Adrenal gland (tissue), 12 donors: Measurements from ENCODE around the gene GXYLT2. TPM values are rescaled to one million over a fixed set of nuclear protein-coding genes. Genes with fewer than 3 reads are reported as not detected.
A peak's percentile ranks its signal among the peaks of the same experiment; 100 is the strongest.

Experiments used
- DNase-seq, 7 donors: peaks; one replicate each; pipeline ENCODE4 v3.0.0-alpha.2; 2019 to 2020
- H3K27ac ChIP-seq, 5 donors: fragments of 200-600 bp; sonication (generic) in 4 of 5; 1 replicate in 3 of 5; 2 replicates in 2 of 5; pipeline versions ENCODE4 v1.5.1 to v1.8.0; 2016 to 2020; ENCODE audit warnings: mild to moderate bottlenecking in 1 of 5
- H3K27me3 ChIP-seq: fragments of 200-600 bp; 2 replicates; pipeline ENCODE4 v1.8.0; 2021
- H3K36me3 ChIP-seq, 2 donors: fragments of 200-600 bp; replicated peaks in 1 of 2; 1 replicate in 1 of 2; 2 replicates in 1 of 2; pipeline versions ENCODE4 v1.5.1 to v1.8.0; 2018 to 2022
- H3K4me1 ChIP-seq, 2 donors: fragments of 200-600 bp; replicated peaks in 1 of 2; 1 replicate in 1 of 2; 2 replicates in 1 of 2; pipeline versions ENCODE4 v1.5.1 to v1.8.0; 2018 to 2021
- H3K4me3 ChIP-seq, 4 donors: fragments of 200-600 bp; sonication (generic) in 3 of 4; one replicate each; pipeline ENCODE4 v1.5.1; 2016 to 2018
- H3K9me3 ChIP-seq, 3 donors: fragments of 200-600 bp; sonication (generic) in 1 of 3; replicated peaks in 1 of 3; 1 replicate in 2 of 3; 2 replicates in 1 of 3; pipeline versions ENCODE4 v1.5.1 to v1.8.0; 2016 to 2021
- CTCF ChIP-seq, 6 experiments: fragments of 450-650 bp in 4 of 6; fragments of 200-600 bp in 2 of 6; sonication (generic) in 1 of 6; IDR thresholded peaks; 1 replicate in 5 of 6; 2 replicates in 1 of 6; pipeline versions ENCODE4 v1.5.1 to v1.8.0; 2016 to 2021; ENCODE audit warnings: antibody characterized with exemption in 6 of 6, mild to moderate bottlenecking in 2 of 6, moderate library complexity in 1 of 6
- POLR2A ChIP-seq, 2 donors: fragments of 450-650 bp; IDR thresholded peaks; one replicate each; pipeline ENCODE4 v1.6.1; 2017; ENCODE audit warnings: antibody characterized with exemption in 2 of 2, mild to moderate bottlenecking in 2 of 2, moderate library complexity in 1 of 2
- whole genome bisulfite sequencing, 4 donors: extraction: QIAGEN DNeasy Blood & Tissue Kit in 2 of 4; methylation state at CpG; one replicate each; pipeline versions ENCODE4 v1.1.5 to v1.1.7; 2013 to 2017; 5-methylcytosine and 5-hydroxymethylcytosine counted together
- intact Hi-C, 2 donors: fragments of 100-400 bp; cut with DNase I; formaldehyde crosslinking; loops; one replicate each; pipeline versions ENCODE4 v1.14.1 to v1.15.0; 2022 to 2023
- polyA plus RNA-seq, 3 donors: library from polyadenylated mRNA; stranded (reverse); fragments of 200-250 nt in 2 of 3; fragments of 350-450 nt in 1 of 3; fragmentation: Illumina TruSeq in 1 of 3; extraction: RNeasy Lipid Tissue Mini Kit (QIAGEN cat#74804) in 1 of 3; gene quantifications; one replicate each; pipeline ENCODE4 v1.2.3, GENCODE V29; 2013 to 2014
- total RNA-seq, 9 donors: library from RNA; depleted of rRNA in 4 of 9; stranded (reverse); fragments of >200 nt in 4 of 9; fragments of 120-200 nt in 1 of 9; fragmentation: NEBNext Ultra II Directional in 1 of 9; extraction: Animal tissue kit (Norgen Biotek cat#: 25700) in 1 of 9; gene quantifications; one replicate each; pipeline versions ENCODE4 v1.1.0 to v1.2.4, GENCODE V29; 2013 to 2023
- donor health status: healthy with polysubstance abuse.
- donor health status: Bipolar disorder and iron deficiency.
- donor health status: DM: yes; HTN: yes; CAD: no.
- donor health status: DM: no; HTN: no; CAD: no.
- donor health status: DM: no; HTN: no; CAD: no.
- donor health status: DM: yes; HTN: yes; CAD: no.

GXYLT2 gene
- total and polyA plus RNA-seq, 12 donors: 1.9 to 32.5 (median 16.5) TPM

- Histone ChIP-seq H3K27ac (peak overlapping the region; percentile 78 to 100 (median 98)), H3K36me3 (peaks cover 0 to 4% of the 10 kb centered on the region in 2 donors), H3K9me3 (no peaks in the 10 kb centered on the region), H3K27me3 (no peaks in the 10 kb centered on the region), H3K4me1 (peaks cover 33% of the 10 kb centered on the region in 2 donors), H3K4me3 (peak overlapping the region in 2 of 4 donors; percentile 85 to 86)
- TF ChIP-seq POLR2A (IDR thresholded peaks at IDR 0.05) (no peak), CTCF (IDR thresholded peaks at IDR 0.05) (no peak)
- intact Hi-C loops: loop anchor here in 1 of 2 donors (10.0 kb wide), 1 partner anchor 51 kb away; no protein-coding TSS in a partner anchor
- WGBS, 4 donors: 73 to 88% (median 78%) methylated on average over 15 to 20 of the region's 20 CpGs
- peak in 4 of 7 donors; percentile 18 to 60 (median 32) for DNase-seq
Measured at GRCh38 chr3:72996121-72996472, 108.3 kb downstream of the GXYLT2 start.

- no peaks in the 10 kb centered on the region for H3K9me3 ChIP-seq
- peaks cover 0 to 4% of the 10 kb centered on the region in 2 donors for H3K36me3 ChIP-seq
- intact Hi-C loops: loop anchor here in 1 of 2 donors (10.0 kb wide), 1 partner anchor 52 kb away; no protein-coding TSS in a partner anchor
- H3K27ac ChIP-seq: peak within 1 kb of the TSS; percentile 78 to 100 (median 98)
- H3K4me3 ChIP-seq: peak within 1 kb of the TSS; percentile 2 to 96 (median 86)
- H3K4me1 ChIP-seq: peaks cover 33 to 39% of the 10 kb centered on the region in 2 donors
- no peaks in the 10 kb centered on the region for H3K27me3 ChIP-seq
- DNase-seq: peak; percentile 86 to 90 (median 88)
- TF ChIP-seq POLR2A (IDR thresholded peaks at IDR 0.05): peak; percentile 78 to 89
- TF ChIP-seq CTCF (IDR thresholded peaks at IDR 0.05): no peak
- WGBS, 4 donors: 0 to 1% (median 1%) methylated on average over 4 to 74 of the region's 75 CpGs
Measured at GRCh38 chr3:72996473-72997333, 108.9 kb downstream of the GXYLT2 start, which contains the start of gene PPP4R2. TSS of gene PPP4R2 (plus strand) at chr3:72996811. CDS start at chr3:72997038, 227 bp downstream.

- peak in 1 of 2 donors; percentile 9 for TF ChIP-seq POLR2A (IDR thresholded peaks at IDR 0.05)
- peak; percentile 6 to 45 (median 38) for TF ChIP-seq CTCF (IDR thresholded peaks at IDR 0.05)
- Histone ChIP-seq H3K27me3 (no peaks in the 10 kb centered on the region), H3K9me3 (no peaks in the 10 kb centered on the region), H3K4me3 (peak overlapping the region; percentile 2 to 96 (median 86)), H3K27ac (peak overlapping the region; percentile 78 to 100 (median 98)), H3K4me1 (peaks cover 34 to 47% of the 10 kb centered on the region in 2 donors), H3K36me3 (peaks cover 0 to 4% of the 10 kb centered on the region in 2 donors)
- intact Hi-C loops: loop anchor here in 1 of 2 donors (10.0 kb wide), 1 partner anchor 53 kb away; no protein-coding TSS in a partner anchor
- DNase-seq: peak in 1 of 7 donors; percentile 36
- 0% methylated on average over 16 of the region's 16 CpGs for WGBS, 4 donors
Measured at GRCh38 chr3:72997421-72997961, 109.6 kb downstream of the GXYLT2 start.

GRCh38 chr3:72998466-72998865, 110.6 kb downstream of the GXYLT2 start:
- intact Hi-C loops: loop anchor here in 1 of 2 donors (10.0 kb wide), 1 partner anchor 54 kb away; no protein-coding TSS in a partner anchor
- WGBS, 4 donors: 11 to 29% (median 25%) methylated on average over 4 of the region's 4 CpGs

More at GRCh38 chr3:72998466-72998865, 110.6 kb downstream of the GXYLT2 start:
- Histone ChIP-seq H3K4me3 (peak overlapping the region in 1 of 4 donors; percentile 86), H3K27me3 (no peaks in the 10 kb centered on the region), H3K27ac (peak overlapping the region in 1 of 5 donors; percentile 100), H3K36me3 (peaks cover 0 to 4% of the 10 kb centered on the region in 2 donors), H3K4me1 (peaks cover 37 to 51% of the 10 kb centered on the region in 2 donors), H3K9me3 (no peaks in the 10 kb centered on the region)
- no peak for DNase-seq
- no peak for TF ChIP-seq CTCF (IDR thresholded peaks at IDR 0.05)
- TF ChIP-seq POLR2A (IDR thresholded peaks at IDR 0.05): no peak
